ENCODE results near the gene ERC2.

DNA sequence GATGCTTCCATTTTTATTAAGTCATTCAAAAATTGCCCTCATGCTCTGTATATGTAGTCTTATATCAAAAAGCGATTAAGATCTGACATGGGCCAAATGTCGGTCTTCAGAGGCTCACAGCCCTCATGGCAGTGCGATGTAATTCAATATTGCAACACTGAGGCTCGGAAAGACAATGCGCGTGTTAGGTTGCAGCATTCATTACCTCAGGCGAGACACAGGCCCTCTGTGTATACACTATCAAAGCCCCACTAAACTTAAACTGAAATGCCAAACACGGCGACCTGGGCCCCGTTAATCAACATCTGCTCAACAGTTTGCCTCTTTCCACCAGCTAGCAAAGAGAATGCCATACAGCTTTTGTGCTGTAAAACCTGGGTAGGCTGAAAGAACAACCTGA is 413.4 kb downstream of the ERC2 start:
- TF ChIP-seq POLR2A (IDR thresholded peaks at IDR 0.05; ENCODE audit: low read depth, low read length) (no peak), TAF1 (IDR thresholded peaks at IDR 0.05; ENCODE audit: low read depth, low read length) (no peak), POLR2AphosphoS5 (IDR thresholded peaks at IDR 0.05; ENCODE audit: low read depth, low read length) (no peak)
